SIG-M5 (cell line): ENCODE results near the gene ERC1.
"Not testable (repeated sequence)": the region's sequence is repeated elsewhere in the genome, so short reads cannot be mapped to it uniquely, and the experiment has no call there.

Experiments used
- DNase-seq: peaks from one replicate; lab custom pipeline; 2025; lab: John Stamatoyannopoulos, UW

Gene ERC1

GRCh38 chr12:1287446-1287975, 296.5 kb downstream of the ERC1 start:
- DNase-seq, result no peak

- no peak for DNase-seq
Observed at GRCh38 chr12:1288333-1288732, 297.3 kb downstream of the ERC1 start.

GRCh38 chr12:1289371-1290155, 298.5 kb downstream of the ERC1 start:
- DNase-seq, result no peak

GRCh38 chr12:1290716-1291115, 299.7 kb downstream of the ERC1 start:
- DNase-seq, result no peak

GRCh38 chr12:1291601-1292332, 300.7 kb downstream of the ERC1 start:
- no peak for DNase-seq

GRCh38 chr12:1293901-1294300, 302.9 kb downstream of the ERC1 start:
- no peak for DNase-seq

- DNase-seq, result no peak
Observed at GRCh38 chr12:1297206-1297605, 306.2 kb downstream of the ERC1 start.

GRCh38 chr12:1297639-1298175, 306.7 kb downstream of the ERC1 start:
- no peak for DNase-seq

GRCh38 chr12:1300460-1300859, 309.4 kb downstream of the ERC1 start:
- DNase-seq, result no peak

- DNase-seq, result no peak
Observed at GRCh38 chr12:1302201-1302870, 311.3 kb downstream of the ERC1 start.

- DNase-seq, result no peak
Observed at GRCh38 chr12:1305063-1305434, 314.0 kb downstream of the ERC1 start.

- DNase-seq, result no peak
Observed at GRCh38 chr12:1305791-1306500, 314.9 kb downstream of the ERC1 start.

- no peak for DNase-seq
Observed at GRCh38 chr12:1306817-1307216, 315.8 kb downstream of the ERC1 start.

GRCh38 chr12:1307796-1308195, 316.8 kb downstream of the ERC1 start:
- no peak for DNase-seq

- no peak for DNase-seq
Observed at GRCh38 chr12:1309613-1310012, 318.6 kb downstream of the ERC1 start.

GRCh38 chr12:1310653-1311052, 319.6 kb downstream of the ERC1 start:
- no peak for DNase-seq

- DNase-seq, result no peak
Observed at GRCh38 chr12:1311145-1311544, 320.1 kb downstream of the ERC1 start.

GRCh38 chr12:1313906-1314305, 322.9 kb downstream of the ERC1 start:
- DNase-seq, result no peak

- no peak for DNase-seq
Observed at GRCh38 chr12:1314523-1314922, 323.5 kb downstream of the ERC1 start.

GRCh38 chr12:1316991-1317390, 326.0 kb downstream of the ERC1 start:
- DNase-seq, result not testable (repeated sequence)

GRCh38 chr12:1318327-1319031, 327.5 kb downstream of the ERC1 start:
- no peak for DNase-seq
